HG03045 (cell line): ENCODE results near the gene SNAPC4.

Experiments
- ATAC-seq: cut with Tn5 transposase; IDR thresholded peaks from one replicate; pipeline ENCODE4 v1.9.1; 2021; ENCODE audit warnings: mild to moderate bottlenecking, moderate library complexity; ENCODE audit not compliant: unreplicated experiment

SNAPC4 gene

DNA sequence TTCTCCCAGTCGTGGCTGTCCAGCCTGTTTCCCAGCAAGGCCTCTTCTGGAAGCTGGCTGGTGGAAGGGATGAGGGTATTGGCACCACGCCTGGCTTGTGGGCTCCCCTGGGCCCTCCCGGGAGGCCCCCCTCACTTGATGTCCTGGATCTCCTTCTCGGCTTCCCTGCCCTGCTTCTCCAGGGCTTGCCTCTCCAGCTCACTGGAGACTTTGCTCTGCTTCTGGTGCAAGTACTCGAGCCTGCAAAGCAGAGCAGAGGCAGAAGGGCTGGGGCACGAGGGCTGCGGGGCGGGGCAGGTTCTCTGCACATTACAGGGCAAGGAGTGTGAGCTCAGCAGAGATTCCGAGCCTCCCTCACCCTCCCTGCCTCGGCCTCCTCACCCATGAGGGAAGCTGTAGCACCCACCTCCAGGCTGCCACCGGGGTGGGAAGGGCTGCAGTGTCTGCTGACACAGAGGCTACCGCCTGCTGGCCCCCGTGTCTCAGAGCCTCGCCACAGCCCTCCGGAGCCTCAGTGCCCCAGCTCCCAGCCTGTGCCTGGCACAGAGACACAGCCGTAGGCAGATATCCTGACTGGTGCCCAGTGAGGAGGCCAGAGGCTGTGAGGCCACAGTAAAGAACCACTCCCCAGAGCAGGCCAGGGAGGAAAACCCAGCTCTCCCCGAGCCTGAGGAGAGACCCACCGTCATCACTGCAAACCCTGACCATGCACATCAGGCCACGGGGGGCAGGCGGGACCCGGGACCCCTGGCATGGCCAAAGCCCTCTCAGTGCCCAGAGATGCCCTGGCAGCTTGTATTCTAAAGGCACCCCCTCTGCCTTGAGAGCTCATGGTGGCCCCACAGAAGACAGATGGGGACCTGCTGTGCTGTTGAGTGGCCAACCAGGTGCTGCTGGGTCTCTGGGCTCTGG is 7.2 kb downstream of the SNAPC4 start:
- ATAC-seq = no peak

DNA sequence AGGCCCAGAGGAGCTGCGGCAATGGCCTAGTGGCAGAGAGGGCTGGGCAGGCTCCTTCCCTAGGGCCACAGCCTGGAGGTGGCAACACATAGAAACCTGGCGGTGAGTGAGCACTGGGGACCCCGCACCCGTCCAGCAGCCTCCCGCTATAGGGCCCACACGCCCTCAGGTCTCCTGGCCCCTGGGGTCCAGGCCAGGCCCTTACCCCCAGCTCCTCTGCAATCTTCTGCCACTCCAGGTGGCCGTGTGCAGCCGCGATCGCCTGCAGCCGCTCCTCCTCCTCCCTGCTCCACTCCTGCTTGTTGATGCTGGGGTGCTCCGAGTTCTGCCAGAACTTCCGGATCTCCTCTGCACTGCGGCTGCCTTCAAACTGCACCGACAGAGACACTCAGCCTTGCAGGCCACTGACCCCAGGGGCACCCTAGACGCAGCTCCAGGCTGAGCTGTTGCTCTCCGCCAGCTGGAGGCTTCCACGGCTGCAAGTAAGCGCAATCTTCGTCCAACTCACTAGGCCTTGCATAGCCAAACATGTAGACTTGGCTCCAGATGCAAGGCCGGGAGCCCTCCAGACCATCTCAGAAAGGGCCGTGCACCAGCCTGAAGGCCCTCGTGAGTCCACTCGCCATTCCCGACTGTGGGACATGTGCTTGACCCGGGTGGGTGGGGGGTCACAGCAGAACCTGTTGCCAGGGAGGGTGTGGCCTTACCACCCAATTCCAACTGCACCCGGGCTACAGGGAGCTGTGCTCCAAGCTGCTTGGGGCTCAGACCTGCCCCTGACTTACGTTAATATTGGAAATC is 8.0 kb downstream of the SNAPC4 start:
- no peak for ATAC-seq

DNA sequence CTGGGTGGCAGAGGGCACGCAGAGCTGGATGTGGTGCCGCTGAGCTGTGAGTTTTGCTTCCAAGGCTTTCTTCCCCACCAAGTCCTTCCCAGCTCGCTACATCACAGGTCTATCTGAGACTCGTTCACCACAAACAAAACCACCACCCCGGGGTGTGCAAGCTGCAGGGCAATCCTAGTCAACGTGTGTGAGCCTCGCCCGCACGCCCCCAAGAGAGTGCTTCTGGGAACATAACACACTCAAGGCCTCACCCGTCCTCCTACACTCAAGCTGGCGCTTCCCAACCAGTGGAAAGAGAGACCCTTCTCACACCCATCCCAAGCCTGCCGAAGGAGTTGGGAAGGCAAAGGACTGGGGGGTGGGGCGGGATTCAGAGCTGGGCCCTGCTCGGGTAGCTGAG is 10.6 kb downstream of the SNAPC4 start:
- ATAC-seq = no peak

DNA sequence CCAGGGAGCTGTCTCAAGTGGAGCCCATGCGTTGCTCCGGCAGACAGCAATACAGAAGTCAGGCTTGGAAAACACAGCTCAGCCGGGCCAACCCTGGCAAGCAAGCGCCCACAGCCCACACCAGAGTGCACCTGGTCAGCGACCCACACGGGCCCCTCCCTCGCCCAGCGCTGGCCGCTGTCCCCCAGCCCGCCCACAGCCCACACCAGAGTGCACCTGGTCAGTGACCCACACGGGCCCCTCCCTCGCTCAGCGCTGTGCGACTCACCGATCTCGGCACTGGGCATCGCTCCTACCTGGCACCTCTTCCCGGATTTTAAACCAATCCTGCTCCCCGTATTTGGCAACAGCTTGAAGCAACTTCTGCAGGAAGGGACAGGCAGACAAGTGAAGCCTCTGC is 12.8 kb downstream of the SNAPC4 start:
- no peak for ATAC-seq

DNA sequence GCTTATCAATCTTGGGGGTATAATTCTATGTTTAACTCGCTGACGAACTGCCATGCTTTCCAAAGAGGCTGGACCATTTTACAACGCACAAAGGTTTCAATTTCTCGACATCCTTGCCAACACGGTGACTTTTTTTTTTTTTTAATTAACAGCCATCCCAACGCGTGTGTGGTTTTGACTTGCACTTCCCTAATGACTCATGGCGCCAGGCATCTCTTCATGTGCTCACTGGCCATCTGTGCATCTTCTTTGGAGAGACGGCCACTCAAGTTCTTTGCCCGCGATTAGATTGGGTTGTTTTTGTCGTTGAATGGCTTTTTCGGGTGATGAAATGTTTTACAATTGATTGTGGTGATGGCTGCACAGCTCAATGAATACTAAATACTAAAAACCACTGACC is 14.0 kb downstream of the SNAPC4 start:
- no peak for ATAC-seq

DNA sequence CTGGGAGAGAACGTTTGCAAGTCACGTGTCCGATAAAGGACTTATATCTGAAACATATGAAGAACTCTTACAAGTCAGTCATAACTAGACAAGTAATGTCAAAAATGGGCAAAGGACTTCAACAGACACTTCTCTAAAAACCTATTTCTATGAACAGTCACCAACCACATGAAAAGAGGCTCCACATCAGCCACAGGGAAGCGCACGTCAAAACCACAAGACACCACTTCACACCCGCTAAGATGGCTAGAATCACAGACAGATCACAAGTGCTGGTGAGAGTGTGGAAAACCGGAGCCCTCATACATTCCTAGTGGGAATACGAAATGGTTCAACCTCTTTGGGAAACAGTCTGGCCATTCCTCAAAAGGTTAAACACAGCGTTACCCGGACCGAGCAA is 15.0 kb downstream of the SNAPC4 start:
- no peak for ATAC-seq

DNA sequence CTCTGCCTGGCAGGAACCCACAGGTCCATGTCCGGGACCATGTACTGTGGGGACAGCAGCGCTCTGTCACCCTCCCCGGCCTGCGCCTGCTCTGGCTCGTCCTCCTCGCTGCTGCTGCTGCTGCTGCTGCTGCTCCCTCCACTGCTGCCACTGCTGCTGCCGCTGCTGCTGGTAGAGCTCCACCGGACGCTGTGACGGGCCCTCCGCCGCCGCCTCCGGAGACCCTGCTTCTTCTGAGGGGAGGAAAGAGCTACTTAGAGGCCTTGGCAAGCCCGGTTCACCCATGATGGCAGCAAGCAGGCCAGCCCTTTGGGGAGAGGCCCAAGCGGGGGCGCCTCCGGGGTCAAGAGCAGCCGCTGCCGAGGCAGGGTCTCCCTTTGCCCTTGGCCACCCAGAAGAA is 16.5 kb downstream of the SNAPC4 start:
- ATAC-seq = no peak

DNA sequence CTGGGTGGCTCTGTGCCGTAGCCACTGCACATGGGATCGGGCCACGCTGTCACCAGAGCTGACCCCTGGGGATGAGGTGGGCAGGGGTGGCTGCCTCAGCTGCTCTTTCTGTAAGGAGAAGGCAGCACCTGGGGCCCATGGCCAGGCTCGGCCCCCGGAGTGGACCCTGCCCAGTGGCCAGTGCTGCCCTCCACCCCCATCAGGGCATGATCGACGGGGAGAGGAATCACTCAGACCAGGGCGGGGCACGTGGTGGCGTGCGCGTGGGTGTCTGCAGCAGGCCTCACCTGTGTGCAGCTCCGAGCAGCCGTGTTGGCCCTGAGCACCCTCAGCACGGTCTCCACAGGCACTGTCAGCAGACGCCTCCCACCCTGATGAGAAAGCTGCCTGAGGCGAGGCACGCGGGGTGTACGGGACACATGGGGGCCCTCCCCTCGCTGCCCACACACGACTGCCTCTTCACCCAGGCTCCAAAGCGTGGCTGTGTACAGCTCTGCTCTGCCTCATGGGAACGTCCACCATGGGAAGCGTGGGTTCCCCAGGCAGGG is 17.9 kb downstream of the SNAPC4 start:
- ATAC-seq = no peak

DNA sequence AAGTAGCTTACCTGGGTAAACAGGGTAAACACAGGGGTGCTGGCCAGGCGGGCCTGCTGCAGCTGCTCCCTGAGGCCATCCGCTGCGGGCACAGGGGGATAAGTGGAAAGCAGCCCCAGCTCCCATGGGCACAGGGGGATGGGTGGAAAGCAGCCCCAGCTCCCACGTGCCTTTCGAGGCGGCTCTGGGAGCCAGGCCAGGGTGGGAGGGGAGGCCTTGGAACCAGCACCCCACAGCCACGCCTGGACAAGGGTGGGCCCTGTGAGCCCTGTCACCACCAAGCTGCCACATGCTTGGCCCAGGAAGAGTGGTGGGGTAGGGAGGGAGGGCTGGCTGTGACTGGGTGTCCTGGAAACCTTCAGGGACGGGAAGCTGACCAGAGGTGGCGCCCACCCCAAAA is 18.7 kb downstream of the SNAPC4 start:
- no peak for ATAC-seq

DNA sequence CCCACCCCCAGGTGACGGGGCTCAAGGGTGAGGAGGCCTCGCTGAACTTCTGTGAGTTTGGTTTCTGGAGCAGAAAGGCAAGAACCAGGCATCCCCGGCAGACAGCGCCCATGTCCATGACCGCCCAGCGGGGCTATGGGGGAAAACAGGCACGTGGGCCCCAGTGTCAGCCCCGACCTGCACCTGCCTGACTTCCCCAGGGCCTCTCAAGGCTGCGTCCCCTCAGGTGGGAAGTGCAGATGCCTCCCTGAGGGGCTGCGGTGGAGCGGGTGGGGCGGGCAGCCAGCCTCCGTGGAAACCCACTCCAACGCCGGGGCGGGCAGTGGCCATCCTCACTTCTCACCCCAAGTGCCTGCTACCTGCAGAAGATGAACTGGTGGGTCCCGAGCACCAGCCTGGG is 19.6 kb downstream of the SNAPC4 start:
- no peak for ATAC-seq

DNA sequence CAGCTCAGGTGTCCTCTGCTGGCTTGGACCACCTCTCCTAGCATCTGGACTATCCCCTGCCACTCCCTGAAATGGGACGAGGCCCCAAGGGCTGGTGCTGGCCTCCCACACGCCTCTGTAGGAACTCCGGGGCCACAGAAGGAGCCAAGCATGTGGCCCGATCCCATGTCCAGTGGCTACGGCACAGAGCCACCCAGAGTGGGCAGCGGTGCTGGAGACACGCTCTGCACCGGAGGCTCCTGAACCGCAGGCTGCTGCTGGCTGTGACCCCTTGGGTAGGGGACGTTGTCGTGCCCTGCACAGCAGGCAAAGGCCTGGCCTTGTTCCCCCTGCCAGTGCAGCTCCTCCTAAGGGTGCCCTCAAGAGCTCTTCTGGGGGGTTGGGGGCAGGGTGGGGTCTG is 20.1 kb downstream of the SNAPC4 start:
- no peak for ATAC-seq

DNA sequence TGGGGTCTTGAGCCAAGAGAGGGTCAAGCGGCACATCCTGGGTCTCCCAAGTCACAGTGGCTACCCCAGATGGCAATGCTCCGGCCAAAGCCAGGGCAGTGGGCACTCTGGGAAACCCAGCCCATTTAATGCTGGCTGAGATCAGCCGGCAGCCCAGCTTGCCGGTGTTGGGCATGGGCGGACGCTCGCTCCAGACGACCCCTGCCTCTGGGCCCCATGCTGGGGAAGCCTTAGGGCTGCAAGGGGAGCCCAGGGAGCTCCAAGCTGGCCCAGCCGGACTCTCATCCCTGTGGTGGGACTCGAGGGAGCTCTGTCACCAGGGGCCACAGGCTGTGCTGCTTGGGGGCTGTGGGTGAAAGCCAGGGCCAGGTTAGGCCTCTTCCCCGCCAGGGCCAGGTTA is 20.6 kb downstream of the SNAPC4 start:
- ATAC-seq = no peak

DNA sequence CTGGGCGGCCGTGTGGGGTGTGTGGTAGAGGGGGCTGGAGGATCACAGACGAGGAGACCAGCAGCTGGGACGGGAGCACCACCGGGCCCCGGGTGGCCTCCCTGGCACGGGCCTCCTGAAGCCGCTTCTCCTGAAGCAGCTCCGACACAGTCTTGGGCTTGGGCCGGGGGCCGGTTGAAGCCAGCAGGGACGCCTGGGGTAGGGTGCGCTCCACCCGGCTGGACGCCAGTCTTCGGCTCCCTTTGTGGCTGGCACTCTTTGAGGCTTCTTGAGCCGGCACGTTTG is 21.0 kb downstream of the SNAPC4 start:
- no peak for ATAC-seq

DNA sequence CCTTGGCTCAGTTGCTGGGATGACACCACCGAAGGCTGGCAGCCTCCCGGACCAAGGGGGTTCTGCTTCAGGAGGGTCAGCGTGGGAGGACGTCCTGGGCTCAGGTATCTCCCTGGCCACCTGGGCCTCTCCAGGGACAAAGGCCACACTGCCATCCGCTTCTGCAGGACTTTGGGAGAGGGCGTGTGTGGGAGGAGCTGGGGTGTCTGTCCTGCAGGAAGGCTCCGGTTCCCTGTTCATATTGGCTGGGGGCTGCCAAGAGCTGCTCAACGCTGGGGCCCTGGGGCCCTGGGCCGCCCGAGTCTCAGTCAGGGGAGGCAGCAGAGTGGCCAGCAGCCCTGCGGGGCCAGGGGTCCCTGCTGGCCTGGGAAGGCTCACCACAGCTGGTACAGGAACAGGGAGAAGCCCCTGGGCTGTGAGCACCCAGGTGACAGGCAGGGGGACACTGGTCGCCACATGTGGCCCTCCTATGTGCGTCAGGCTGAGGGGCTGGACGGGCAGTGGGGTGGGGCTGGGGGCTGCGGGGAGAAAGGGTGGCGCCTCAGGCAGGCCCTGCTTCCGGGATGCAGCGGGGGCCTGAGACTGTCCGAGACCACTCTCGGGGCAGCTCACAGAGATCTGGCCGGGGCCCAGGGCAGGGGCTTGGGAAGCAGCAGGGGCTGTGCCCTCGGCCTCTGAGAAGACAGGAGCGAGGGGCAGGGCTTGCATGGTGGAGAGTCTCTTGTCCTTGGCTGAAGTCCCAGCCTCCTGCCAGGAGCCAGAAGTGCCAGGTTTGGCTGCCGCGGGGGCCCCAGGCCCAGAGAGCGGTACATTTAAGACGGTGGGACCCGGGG is 21.6 kb downstream of the SNAPC4 start:
- no peak for ATAC-seq

DNA sequence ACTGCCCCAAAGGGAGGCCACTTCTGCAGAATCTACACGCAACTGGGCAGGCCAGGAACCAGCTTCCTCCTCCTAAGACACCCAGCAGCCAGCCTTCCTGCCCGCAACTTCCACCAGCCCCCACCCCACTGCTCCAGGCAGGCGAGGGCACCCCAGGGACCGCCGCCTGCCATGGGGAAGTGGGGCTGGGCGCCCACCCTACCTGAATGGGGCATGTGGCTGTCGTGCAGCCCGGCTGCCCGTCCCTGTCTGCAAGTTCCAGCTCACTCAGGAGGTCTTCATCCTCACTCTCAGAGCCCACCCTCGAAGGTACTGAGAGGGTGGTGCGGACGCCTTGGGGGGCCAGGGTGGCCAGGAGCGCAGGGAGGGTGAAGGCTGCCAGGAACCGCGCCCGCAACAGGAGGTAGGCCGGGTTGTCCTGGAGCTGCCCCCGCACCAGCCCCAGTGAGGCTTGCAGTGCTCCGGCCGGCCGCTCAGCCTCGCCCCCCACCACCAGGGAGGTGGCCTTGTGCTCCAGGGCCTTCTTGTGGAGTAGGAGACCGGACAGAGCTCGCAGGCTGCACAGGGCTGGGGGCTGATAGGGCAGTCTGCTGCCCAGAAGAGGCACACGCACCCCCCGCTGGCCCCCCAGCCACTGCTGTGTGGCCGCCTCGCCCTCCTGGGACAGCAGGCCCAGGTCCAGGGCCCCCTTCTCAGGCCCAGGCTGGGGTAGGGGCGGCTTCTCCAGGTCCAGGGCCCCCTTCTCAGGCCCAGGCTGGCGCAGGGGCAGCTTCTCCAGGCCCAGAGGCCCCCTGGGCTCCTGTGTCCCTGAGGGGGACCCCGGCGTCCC is 22.4 kb downstream of the SNAPC4 start:
- ATAC-seq = no peak

DNA sequence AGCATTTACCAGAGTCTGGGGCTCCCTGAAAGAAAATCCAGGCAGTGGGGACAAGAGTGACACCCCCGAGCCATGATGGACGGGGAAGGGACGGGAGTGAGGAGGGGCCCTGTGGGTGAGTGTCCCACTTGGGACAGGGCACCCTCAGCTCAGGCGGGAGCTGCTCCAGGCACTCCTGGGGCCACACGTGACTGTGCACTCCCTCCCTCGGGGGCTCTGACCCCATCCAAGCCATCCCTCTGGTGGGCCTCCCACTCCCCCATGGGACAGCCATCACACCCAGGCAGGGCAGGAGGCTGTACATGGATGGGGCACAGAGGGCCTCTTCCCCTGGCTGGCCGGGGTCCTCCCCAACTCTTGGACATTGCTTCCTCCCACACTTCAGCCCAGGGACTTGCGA is 23.5 kb downstream of the SNAPC4 start:
- no peak for ATAC-seq

DNA sequence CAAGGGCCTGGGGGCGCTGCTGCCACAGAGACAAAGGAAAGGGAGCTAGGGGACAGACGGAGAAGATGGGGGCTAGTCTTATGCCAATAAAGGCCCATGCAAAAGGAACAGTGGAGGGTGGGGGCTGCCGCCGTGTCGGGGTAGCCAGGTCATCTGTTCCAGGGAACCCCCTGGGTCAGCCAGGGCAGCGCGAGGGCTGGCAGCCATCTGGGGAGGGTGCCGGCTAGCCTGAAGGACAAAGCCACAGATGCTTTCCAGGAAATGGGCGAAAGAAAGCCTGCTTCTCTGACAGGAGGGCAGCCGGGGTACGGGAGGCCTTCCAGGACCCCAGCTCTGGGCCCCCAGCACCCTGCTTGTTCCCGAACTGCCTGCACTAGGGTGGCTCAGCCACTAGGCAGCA is 24.9 kb downstream of the SNAPC4 start:
- ATAC-seq = no peak

DNA sequence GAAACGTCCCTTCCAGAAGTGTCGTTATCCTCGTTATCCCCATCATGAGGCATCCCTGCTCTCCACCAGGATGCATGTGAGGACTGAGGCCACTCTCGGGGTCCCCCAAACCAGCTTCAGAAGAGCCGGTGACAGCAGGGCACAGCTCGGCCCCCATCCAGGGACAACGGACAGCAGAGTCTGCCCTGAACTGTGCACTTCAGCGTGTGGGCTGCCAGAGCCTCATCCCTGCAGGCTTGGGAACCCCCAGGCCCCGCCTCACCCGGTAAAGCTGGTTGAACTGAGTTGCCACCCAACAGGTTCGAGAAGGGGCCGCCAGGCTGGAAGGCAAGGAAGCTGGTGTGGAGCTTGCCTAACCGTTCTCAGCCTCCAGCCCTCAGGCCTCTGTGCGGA is 25.8 kb downstream of the SNAPC4 start:
- ATAC-seq = no peak

DNA sequence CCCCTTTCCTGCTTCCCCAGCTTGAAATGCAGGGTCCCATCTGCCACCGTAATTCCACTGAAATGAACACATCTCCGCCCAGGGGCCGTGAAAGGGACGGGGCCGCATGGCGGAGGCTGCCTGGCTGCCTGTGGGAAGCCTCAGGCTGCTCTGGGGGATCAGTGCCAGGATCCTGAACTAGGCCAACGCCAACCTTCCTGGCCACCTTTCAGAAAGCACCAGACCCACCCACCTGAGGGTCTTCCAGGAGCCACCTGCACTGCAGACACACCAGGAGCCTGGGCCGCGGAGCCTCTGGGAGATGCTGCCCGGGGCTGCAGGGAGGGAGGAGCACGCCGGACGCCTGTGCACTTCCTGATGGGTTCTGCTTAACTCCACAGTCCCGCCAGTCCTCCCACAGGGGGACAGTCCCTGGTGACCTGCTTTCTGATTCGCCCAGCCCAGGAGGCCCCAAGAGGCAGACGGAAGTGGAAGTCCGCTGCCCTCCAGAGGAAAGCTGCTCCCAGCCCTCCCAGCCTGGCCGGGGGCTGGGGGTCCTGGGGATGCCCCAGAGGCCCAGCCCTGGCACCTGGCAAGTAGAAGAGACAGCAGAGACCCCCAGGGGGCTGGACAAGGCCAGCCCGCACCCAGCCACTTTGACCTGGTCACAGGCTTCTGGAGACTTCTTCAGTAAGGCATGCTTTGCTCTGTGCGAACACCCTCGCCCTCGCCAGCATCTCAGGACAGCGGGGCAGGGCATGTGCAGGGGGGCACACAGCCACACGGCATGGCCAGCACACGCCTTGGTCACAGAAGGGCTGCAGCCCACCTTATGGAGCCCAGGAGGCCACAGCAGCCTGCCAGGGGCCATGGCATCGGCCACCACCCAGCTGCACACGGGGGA is 26.4 kb downstream of the SNAPC4 start, which contains the start of gene CARD9:
CARD9 (minus strand) TSS at position 370 of the 883 bp plus-strand sequence. CDS start 1,591 bp downstream, outside the sequence.
- no peak for ATAC-seq
